ENCODE results near the gene PRKACG.

Gene PRKACG

GRCh38 chr9:69045821-69046220 lies 31.9 kb upstream of the PRKACG start:
- TF ChIP-seq Cebpa-rat (IDR thresholded peaks at IDR 0.05): no peak
- Histone ChIP-seq H3K9ac (no peak overlapping the region), H4K20me1 (peaks cover 54% of the 10 kb centered on the region), H3K9me3 (no peaks in the 10 kb centered on the region), H3K36me3 (peaks cover 74% of the 10 kb centered on the region), H3K27ac (no peak overlapping the region), H3K27me3 (no peaks in the 10 kb centered on the region), H3K4me3 (no peak overlapping the region), H3K4me1 (peaks cover 38% of the 10 kb centered on the region), H3K4me2 (peak overlapping the region; percentile 42)

- Histone ChIP-seq H3K4me1 (peaks cover 38% of the 10 kb centered on the region), H3K4me2 (peak overlapping the region; percentile 42), H3K9ac (peak overlapping the region; percentile 51; the same call in 1 of the 2 replicates), H3K9me3 (no peaks in the 10 kb centered on the region), H4K20me1 (peaks cover 67% of the 10 kb centered on the region), H3K27me3 (no peaks in the 10 kb centered on the region), H3K4me3 (no peak overlapping the region), H3K36me3 (peaks cover 72% of the 10 kb centered on the region), H3K27ac (no peak overlapping the region)
- no peak for TF ChIP-seq Cebpa-rat (IDR thresholded peaks at IDR 0.05)
Observed at GRCh38 chr9:69044240-69045219, 30.6 kb upstream of the PRKACG start.

DNA sequence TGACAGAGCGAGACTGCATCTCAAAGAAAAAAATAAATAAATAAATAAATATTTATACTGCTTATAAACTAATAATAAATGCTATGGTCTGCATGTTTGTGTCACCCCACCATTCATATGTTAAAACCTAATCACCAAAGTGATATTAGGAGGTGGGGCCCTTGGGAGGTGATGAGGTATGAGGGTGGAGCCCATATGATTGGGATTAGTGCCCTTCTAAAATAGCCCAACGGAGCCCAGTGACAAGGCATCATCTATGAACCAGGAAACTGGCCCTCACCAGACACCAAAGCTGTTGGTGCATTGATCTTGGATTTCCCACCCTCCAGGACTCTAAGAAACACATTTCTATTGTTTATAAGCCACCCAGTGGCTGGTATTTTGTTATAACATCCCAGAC lies 26.7 kb upstream of the PRKACG start:
- H3K27ac ChIP-seq: no peak overlapping the region
- peaks cover 36% of the 10 kb centered on the region for H3K36me3 ChIP-seq
- H4K20me1 ChIP-seq: peaks cover 62% of the 10 kb centered on the region
- H3K27me3 ChIP-seq: no peaks in the 10 kb centered on the region
- no peak overlapping the region for H3K4me3 ChIP-seq
- H3K9me3 ChIP-seq: no peaks in the 10 kb centered on the region
- no peak overlapping the region for H3K4me2 ChIP-seq
- peaks cover 33% of the 10 kb centered on the region for H3K4me1 ChIP-seq
- H3K9ac ChIP-seq: no peak overlapping the region
- no peak for TF ChIP-seq Cebpa-rat (IDR thresholded peaks at IDR 0.05)

- TF ChIP-seq Cebpa-rat (IDR thresholded peaks at IDR 0.05): no peak
Observed at GRCh38 chr9:69036799-69037198, 22.9 kb upstream of the PRKACG start.

DNA sequence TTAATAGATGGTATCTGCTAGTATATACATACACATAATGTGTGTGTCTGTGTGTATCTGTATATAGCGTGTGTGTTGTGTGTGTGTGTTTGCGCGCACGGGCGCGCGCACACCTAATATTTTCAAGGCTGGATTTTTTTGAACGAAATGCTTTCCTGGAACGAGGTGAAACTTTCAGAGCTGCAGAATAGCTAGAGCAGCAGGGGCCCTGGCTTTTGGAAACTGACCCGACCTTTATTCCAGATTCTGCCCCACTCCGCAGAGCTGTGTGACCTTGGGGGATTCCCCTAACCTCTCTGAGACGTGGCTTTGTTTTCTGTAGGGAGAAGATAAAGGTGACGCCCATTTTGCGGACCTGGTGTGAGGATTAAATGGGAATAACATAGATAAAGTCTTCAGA lies 22.4 kb upstream of the PRKACG start:
- H3K36me3 ChIP-seq: peaks cover 11% of the 10 kb centered on the region
- H4K20me1 ChIP-seq: peaks cover 21% of the 10 kb centered on the region
- peak overlapping the region; percentile 89 for H3K9ac ChIP-seq
- no peaks in the 10 kb centered on the region for H3K27me3 ChIP-seq
- H3K27ac ChIP-seq: peak overlapping the region; percentile 94
- peak overlapping the region; percentile 84 for H3K4me2 ChIP-seq
- H3K4me3 ChIP-seq: peak overlapping the region; percentile 85
- no peak for TF ChIP-seq Cebpa-rat (IDR thresholded peaks at IDR 0.05)
- peaks cover 17% of the 10 kb centered on the region for H3K4me1 ChIP-seq
- no peaks in the 10 kb centered on the region for H3K9me3 ChIP-seq

More at GRCh38 chr9:69036799-69037198, 22.9 kb upstream of the PRKACG start:
- Histone ChIP-seq H3K9me3 (no peaks in the 10 kb centered on the region), H3K9ac (peak overlapping the region; percentile 89), H3K4me3 (peak overlapping the region; percentile 85), H3K4me1 (peaks cover 17% of the 10 kb centered on the region), H3K36me3 (peaks cover 15% of the 10 kb centered on the region), H3K4me2 (peak overlapping the region; percentile 84), H3K27me3 (no peaks in the 10 kb centered on the region), H3K27ac (peak overlapping the region; percentile 94), H4K20me1 (peaks cover 26% of the 10 kb centered on the region)

DNA sequence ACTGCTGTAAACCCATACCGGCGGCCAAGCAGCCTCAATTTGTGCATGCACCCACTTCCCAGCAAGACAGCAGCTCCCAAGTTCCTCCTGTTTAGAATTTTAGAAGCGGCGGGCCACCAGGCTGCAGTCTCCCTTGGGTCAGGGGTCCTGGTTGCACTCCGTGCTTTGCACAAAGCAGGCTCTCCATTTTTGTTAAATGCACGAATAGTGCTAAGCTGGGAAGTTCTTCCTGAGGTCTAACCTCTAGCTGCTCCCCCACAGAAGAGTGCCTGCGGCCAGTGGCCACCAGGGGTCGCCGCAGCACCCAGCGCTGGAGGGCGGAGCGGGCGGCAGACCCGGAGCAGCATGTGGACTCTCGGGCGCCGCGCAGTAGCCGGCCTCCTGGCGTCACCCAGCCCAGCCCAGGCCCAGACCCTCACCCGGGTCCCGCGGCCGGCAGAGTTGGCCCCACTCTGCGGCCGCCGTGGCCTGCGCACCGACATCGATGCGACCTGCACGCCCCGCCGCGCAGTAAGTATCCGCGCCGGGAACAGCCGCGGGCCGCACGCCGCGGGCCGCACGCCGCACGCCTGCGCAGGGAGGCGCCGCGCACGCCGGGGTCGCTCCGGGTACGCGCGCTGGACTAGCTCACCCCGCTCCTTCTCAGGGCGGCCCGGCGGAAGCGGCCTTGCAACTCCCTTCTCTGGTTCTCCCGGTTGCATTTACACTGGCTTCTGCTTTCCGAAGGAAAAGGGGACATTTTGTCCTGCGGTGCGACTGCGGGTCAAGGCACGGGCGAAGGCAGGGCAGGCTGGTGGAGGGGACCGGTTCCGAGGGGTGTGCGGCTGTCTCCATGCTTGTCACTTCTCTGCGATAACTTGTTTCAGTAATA lies 21.8 kb upstream of the PRKACG start, which contains the start of gene FXN:
TSS of gene FXN (plus strand) at position 315 of the 871 bp plus-strand sequence. CDS start at position 346, 31 bp downstream.
- Histone ChIP-seq H3K27me3 (no peaks in the 10 kb centered on the region), H3K36me3 (peaks cover 10% of the 10 kb centered on the region), H3K4me1 (peaks cover 23% of the 10 kb centered on the region), H3K9ac (peak within 1 kb of the TSS; percentile 89), H3K9me3 (no peaks in the 10 kb centered on the region), H3K4me2 (peak within 1 kb of the TSS; percentile 84), H3K27ac (peak within 1 kb of the TSS; percentile 94), H3K4me3 (peak within 1 kb of the TSS; percentile 85), H4K20me1 (peaks cover 15% of the 10 kb centered on the region)
- no peak for TF ChIP-seq Cebpa-rat (IDR thresholded peaks at IDR 0.05)

GRCh38 chr9:69034071-69034470 lies 20.2 kb upstream of the PRKACG start:
- no peak overlapping the region for H3K4me2 ChIP-seq
- H3K36me3 ChIP-seq: no peaks in the 10 kb centered on the region
- no peaks in the 10 kb centered on the region for H4K20me1 ChIP-seq
- H3K27me3 ChIP-seq: no peaks in the 10 kb centered on the region
- H3K9ac ChIP-seq: no peak overlapping the region
- H3K27ac ChIP-seq: no peak overlapping the region
- peaks cover 8% of the 10 kb centered on the region for H3K9me3 ChIP-seq
- H3K4me3 ChIP-seq: no peak overlapping the region
- no peak for TF ChIP-seq Cebpa-rat (IDR thresholded peaks at IDR 0.05)
- peaks cover 39% of the 10 kb centered on the region for H3K4me1 ChIP-seq

- Histone ChIP-seq H4K20me1 (no peaks in the 10 kb centered on the region), H3K9ac (no peak overlapping the region), H3K27me3 (no peaks in the 10 kb centered on the region), H3K4me2 (peak overlapping the region; percentile 35), H3K4me3 (no peak overlapping the region), H3K4me1 (peaks cover 45% of the 10 kb centered on the region), H3K9me3 (peaks cover 8% of the 10 kb centered on the region), H3K27ac (no peak overlapping the region), H3K36me3 (no peaks in the 10 kb centered on the region)
- TF ChIP-seq Cebpa-rat (IDR thresholded peaks at IDR 0.05): no peak
Observed at GRCh38 chr9:69030851-69031645, 17.1 kb upstream of the PRKACG start.

GRCh38 chr9:69029535-69029934 lies 15.6 kb upstream of the PRKACG start:
- H4K20me1 ChIP-seq: no peaks in the 10 kb centered on the region
- peaks cover 8% of the 10 kb centered on the region for H3K9me3 ChIP-seq
- no peak overlapping the region for H3K9ac ChIP-seq
- H3K36me3 ChIP-seq: no peaks in the 10 kb centered on the region
- peak overlapping the region; percentile 82; the same call in 1 of the 2 replicates for H3K4me2 ChIP-seq
- no peak overlapping the region for H3K4me3 ChIP-seq
- no peak for TF ChIP-seq Cebpa-rat (IDR thresholded peaks at IDR 0.05)
- no peaks in the 10 kb centered on the region for H3K27me3 ChIP-seq
- no peak overlapping the region for H3K27ac ChIP-seq
- peaks cover 45% of the 10 kb centered on the region for H3K4me1 ChIP-seq
